ENCODE results near the gene TRAT1.

The TRAT1 gene

DNA sequence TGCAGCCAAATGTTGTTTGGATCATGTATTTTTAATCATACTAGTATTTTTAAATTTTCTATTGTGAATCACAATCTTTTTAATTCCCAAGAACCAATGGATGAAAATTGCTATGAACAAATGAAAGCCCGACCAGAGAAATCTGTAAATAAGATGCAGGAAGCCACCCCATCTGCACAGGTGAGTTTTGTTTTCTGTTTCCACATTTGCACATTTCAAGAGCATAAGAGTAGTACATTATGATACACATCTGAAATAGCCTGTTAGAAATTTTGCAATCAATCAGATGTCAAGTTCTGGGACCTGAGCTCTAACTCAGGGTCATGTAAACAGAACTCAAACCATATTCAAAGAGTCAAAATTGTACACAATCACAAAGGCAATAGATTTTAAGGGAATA is 26.5 kb downstream of the TRAT1 start:
- in situ Hi-C loops (cut with MboI; ENCODE audit: low sequenced_read_pairs): no loop called here

DNA sequence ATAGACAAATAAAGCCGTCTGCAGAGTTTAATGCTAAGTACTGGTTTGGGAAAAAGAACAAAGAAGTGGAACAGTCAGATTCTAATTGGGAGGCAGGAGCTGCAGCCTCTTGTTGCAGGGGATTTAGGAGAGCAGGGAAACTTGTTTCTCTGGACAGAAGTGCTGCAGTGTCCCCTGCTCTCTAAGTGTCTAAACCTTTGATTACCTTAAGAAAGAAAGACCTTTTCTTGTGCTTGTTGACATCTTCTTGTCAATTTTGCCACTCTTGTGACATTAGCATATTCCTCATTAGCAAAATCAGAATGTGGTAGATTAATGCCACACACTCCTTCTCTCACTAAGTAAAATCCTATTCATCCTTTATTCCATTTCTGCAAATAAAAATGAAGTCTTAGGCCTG is 38.8 kb downstream of the TRAT1 start:
- in situ Hi-C loops (cut with MboI; ENCODE audit: low sequenced_read_pairs): no loop called here

DNA sequence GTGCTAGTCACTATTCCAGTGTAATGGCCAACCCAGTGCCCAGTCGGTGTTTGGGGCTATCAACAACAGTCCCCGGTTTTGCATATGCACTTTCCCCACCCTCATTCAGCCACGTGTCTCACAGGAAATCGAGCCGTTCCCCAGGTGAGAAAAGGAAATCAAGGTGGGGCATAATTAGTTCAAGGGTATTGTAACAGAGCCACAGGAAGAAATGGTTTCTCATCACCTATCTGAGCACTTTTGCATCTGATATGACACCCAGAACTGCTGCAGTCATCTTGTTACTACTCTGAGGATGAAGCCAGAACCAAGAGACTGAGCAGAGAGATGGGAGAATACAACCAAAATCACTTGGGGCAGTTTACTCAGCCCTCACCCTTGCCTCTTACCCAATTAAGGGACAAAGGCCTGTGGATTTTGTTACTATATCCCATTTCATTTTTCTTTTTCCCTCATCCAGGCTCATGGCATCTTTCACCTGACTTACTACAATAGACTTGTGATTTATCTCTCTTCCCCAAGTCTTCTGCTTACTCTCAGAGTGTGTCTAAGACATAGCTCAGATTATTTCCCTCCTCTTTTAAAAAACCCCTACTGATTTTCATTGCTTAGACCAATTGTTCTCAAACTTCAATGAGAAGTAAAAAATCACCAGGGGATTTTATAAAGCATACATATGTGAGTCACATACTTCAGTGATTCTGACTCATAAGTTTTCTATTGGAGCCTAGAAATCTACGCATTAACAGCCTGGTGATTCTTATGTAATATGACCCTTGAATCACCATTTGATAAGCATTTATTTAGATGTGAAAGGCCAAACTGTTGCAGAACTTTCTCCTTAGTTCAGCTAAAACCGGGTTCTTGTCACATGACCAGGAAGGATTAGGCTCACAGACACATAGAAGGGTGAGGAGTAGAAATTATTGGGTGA is 40.5 kb downstream of the TRAT1 start:
- in situ Hi-C loops (cut with MboI; ENCODE audit: low sequenced_read_pairs): no loop called here

DNA sequence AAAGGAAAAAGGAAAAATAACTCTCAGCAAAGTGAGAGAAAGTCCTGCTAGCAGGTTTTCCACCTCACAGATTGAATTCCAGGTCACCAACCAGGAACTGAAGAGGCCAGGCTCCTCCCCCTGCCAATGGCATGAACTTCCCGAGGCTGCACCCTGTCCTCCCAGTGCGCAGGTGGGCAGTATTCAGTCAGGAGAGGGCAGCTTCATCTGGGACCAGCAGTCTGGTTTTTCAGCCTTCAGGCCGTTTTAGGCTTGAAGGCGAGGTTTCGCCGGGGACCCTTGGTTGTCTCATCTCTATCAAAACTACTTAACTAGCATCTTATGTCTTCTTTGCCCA is 41.2 kb downstream of the TRAT1 start:
- in situ Hi-C loops (cut with MboI; ENCODE audit: low sequenced_read_pairs): no loop called here

DNA sequence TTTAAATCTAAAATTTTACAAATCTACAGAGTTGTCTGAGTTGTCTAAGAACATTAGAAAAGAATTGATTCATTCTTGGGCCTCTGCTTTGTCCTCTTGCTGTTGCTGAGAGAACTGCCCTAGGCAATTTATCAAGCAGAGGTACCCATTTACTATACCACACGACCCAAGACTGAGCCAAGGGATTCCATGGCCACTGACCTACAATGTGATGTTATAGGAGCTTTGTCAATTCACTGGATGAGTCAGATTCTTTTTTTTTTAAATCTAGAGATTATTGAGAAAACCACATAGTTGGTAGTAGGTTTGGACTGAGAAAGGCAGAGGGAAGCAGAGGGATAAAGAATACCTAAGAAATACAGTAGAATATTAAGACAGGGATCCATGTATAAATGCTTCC is 55.3 kb downstream of the TRAT1 start:
- in situ Hi-C loops (cut with MboI; ENCODE audit: low sequenced_read_pairs): no loop called here

DNA sequence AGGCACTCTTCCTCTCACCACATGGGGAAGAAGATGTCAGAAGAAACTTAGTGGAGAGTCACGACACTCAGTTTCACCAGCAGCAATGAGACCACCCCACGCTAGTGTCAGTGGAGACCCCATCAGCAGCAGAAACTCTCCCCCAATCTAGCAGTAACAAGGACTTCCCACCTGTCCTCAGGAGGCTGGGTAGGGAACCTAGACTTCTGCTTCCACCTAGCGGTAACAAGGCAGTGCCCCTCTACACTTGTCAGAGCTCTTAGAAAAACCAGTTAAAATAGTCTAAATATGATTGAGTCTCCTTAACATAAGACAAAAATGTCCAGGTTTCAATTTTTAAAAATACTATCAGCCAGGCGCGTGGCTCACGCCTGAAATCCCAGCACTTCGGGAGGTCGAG is 57.3 kb downstream of the TRAT1 start:
- in situ Hi-C loops (cut with MboI; ENCODE audit: low sequenced_read_pairs): no loop called here

DNA sequence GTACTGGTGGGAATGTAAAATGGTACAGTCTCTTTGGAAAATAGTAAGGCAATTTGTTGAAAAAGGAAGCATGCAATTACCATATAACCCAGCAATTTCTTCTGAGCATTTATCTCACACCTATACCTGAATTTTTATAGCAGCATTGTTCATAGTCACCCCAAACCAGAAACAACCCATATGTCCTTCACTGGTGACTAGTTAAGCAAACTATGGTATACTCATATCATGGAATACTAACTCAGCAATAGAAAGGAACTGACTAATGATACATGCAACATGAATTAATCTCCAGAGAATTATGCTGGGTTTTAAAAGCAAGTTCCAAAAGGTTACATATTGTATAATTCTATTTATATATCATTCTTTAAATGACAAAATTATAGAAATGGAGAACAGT is 60.2 kb downstream of the TRAT1 start:
- in situ Hi-C loops (cut with MboI; ENCODE audit: low sequenced_read_pairs): no loop called here

DNA sequence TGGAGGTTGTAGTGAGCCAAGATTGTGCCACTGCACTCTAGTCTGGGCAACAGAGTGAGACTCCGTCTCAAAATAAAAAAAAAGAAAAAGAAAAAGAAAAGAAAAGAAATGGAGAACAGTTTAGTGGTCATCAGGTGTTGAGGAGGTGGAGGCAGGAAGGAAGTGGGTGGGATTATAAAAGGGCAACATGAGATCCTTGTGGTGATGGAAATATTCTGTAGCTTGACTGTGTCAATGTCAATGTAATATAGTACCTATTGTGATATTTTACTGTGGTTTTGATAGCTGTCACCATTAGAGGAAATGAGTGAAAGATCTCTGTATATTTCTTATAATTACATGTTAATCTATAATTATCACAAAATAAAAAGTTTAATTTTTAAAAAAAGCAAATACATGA is 60.8 kb downstream of the TRAT1 start:
- in situ Hi-C loops (cut with MboI; ENCODE audit: low sequenced_read_pairs): no loop called here

DNA sequence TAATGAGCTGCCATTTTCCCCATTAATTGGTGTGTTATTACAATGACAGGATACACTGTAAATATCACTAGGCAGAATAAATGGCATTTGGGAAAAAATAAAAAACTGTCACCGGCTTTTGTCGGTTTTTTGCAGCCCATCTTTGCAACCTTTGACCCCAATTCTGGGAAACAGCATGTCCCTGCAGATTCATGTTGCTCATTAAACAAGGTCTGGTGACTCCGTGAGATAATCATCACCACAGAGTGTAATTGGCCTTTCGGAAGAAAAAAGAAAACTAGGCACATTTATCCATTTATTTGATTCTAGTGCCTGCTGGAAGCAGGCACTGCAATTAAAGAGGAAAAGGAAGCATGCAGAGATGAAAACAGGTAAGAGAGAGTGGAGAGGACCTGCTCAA is 64.5 kb downstream of the TRAT1 start:
- in situ Hi-C loops (cut with MboI; ENCODE audit: low sequenced_read_pairs): no loop called here

DNA sequence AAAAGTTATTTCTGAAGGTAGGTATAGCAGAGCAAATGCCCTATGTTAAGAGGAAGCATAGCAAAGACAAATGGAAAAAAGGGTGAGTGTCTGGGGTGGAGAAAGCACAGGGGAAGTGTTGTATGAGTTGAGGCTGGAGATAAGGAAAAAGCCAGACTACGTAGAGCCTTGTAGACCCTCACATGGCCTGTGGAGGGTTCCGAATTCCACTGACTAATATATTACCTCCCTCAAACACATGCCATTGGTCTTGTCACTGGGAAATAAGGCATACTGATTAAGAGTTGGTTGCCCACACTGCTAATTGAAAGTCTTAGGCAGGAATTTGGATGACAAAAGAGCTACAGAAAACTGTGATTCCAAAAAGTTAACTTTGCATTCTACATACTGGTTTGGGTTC is 65.2 kb downstream of the TRAT1 start:
- in situ Hi-C loops (cut with MboI; ENCODE audit: low sequenced_read_pairs): no loop called here

DNA sequence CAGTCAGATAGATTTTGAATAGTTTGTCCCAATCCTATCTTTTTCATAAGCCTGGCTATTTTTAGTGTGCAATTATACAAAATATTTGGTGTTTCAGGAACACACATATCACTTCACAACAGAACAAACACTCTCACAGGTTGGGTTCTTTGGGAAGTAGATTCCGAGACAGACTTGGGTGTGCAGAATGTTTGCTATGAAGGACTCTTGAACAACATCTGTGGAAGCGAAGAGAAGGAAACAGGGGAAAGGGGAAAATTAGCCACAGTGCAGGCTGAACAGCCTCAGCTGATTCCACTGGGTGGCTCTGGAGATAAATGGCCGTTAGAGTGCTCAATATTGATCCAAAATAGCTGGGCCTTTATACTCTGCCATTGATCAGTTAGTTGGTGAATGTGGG is 69.2 kb downstream of the TRAT1 start:
- in situ Hi-C loops (cut with MboI; ENCODE audit: low sequenced_read_pairs): no loop called here

DNA sequence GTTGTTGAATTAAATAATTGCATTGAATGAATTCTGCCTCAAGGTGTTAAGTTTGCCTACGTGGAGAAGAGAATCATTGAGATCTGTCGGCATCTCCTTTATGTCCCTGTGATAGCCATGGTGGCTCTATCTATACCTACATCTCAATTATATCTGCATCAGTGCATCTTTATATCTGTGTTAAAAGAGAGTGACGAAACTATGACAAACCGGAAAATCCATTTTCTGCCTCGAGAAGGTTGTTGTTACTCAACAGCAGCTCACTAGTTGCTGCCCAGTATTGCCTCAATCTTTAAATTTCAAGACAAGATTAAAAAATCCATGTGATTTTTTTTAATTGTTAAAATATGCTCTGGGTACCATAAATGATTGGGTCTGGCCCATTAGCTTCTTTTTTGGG is 72.4 kb downstream of the TRAT1 start:
- in situ Hi-C loops (cut with MboI; ENCODE audit: low sequenced_read_pairs): no loop called here

DNA sequence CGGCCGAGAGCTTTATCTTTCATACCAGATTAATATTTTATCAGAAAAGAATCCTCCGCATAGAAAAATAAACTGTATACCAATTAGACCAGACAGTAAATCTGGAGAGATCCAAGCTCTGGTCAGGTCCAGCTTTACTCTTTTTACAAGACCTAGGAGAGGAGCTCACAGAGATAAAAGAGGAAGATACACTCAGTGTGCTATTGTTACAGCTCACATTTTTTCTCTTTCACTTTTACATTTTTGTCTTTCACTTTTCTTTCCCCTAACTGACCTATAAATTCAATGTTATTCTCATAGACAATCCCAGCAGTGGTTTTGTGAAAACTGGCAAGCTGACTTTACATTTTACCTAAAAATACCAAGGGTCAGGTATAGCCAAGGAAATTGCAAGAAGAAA is 75.3 kb downstream of the TRAT1 start:
- in situ Hi-C loops (cut with MboI; ENCODE audit: low sequenced_read_pairs): no loop called here

DNA sequence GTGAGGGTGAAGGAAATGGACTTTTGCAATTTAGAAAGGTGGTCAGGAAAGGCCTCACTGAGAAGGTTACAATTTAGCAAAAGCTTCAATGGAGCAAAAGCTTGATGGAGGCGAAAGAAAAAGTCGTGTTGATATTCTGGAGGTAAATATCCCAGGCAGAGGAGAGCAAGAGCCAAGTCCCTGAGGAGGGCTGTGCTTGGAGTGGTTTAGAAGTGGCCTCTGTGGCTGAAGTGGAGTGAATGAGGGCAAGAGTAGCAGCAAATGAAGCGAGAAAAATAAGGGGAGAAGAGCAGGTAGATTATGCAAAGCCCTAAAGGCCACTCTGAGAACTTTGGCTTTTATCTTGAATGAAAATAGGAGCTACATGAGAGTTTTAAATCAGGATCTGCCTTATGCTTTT is 76.9 kb downstream of the TRAT1 start:
- in situ Hi-C loops (cut with MboI; ENCODE audit: low sequenced_read_pairs): no loop called here

Measured in HL-60/S4 treated with phorbol 12-myristate 13-acetate at 8.2 ng/mL for 4 days and 3 days (cell line).